K562 (cell line): ENCODE data around the gene FJX1.

ENCODE experiments used
- ARNT ChIP-seq, 2 experiments: fragments of 450-650 bp; IDR thresholded peaks; 2 replicates each; pipeline ENCODE4 v1.6.1; 2016; ENCODE audit warnings: mild to moderate bottlenecking in 1 of 2
- CEBPB ChIP-seq: fragments of 450-650 bp; IDR thresholded peaks from 2 replicates; pipeline ENCODE4 v1.6.1; 2016; ENCODE audit warnings: missing genetic modification characterization, missing compliant biosample characterization
- CTCF ChIP-seq, 3 experiments: IDR thresholded peaks in 2 of 3; conservative IDR thresholded peaks in 1 of 3; 2 replicates each; pipeline ENCODE4 v1.5.1; 2011 to 2012; ENCODE audit warnings: low read length in 3 of 3, mild to moderate bottlenecking in 3 of 3, control low read depth in 2 of 3, improper control_type of control experiment in 1 of 3, inconsistent platforms in 1 of 3, low read depth in 1 of 3, mixed read lengths in 1 of 3, moderate library complexity in 1 of 3; ENCODE audit not compliant: insufficient read depth in 2 of 3
- E2F8 ChIP-seq: fragments of 450-650 bp; IDR thresholded peaks from 2 replicates; pipeline ENCODE4 v1.7.1; 2018; ENCODE audit warnings: mild to moderate bottlenecking, low read depth; ENCODE audit not compliant: partially characterized antibody
- EP300 ChIP-seq: IDR thresholded peaks from 2 replicates; pipeline ENCODE4 v1.6.1; 2012; ENCODE audit warnings: low read length, improper control_type of control experiment
- FOXJ2 ChIP-seq: fragments of 200-800 bp; sonication (Bioruptor generic); IDR thresholded peaks from 2 replicates; pipeline ENCODE4 v1.6.1; 2016; ENCODE audit warnings: missing genetic modification characterization, missing compliant biosample characterization
- GTF2F1 ChIP-seq: IDR thresholded peaks from 2 replicates; pipeline ENCODE4 v1.6.1; 2011; ENCODE audit warnings: low read depth, low read length, improper control_type of control experiment
- KDM2B ChIP-seq: fragments of 250-450 bp; sonication (Bioruptor Pico); IDR thresholded peaks from 2 replicates; pipeline ENCODE4 v1.8.0; 2021; ENCODE audit warnings: mild to moderate bottlenecking, moderate library complexity
- POLR2AphosphoS5 ChIP-seq: IDR thresholded peaks from 2 replicates; pipeline ENCODE4 v1.6.1; 2011; ENCODE audit warnings: mild to moderate bottlenecking, low read depth, low read length, moderate library complexity; ENCODE audit not compliant: control insufficient read depth, insufficient read depth
- SMARCA5 ChIP-seq: fragments of 450-650 bp; IDR thresholded peaks from 2 replicates; pipeline ENCODE4 v1.6.1; 2016
- SMARCC2 ChIP-seq: fragments of 450-650 bp; IDR thresholded peaks from 2 replicates; pipeline ENCODE4 v1.6.1; 2017; ENCODE audit warnings: antibody characterized with exemption, moderate library complexity, mild to moderate bottlenecking, low read depth
- TF ChIP-seq, protein P1 (sequence below): fragments of 250-450 bp; sonication (Bioruptor Pico); IDR thresholded peaks from 2 replicates; pipeline ENCODE4 v1.5.1; 2021; ENCODE audit warnings: mild to moderate bottlenecking

DNA sequence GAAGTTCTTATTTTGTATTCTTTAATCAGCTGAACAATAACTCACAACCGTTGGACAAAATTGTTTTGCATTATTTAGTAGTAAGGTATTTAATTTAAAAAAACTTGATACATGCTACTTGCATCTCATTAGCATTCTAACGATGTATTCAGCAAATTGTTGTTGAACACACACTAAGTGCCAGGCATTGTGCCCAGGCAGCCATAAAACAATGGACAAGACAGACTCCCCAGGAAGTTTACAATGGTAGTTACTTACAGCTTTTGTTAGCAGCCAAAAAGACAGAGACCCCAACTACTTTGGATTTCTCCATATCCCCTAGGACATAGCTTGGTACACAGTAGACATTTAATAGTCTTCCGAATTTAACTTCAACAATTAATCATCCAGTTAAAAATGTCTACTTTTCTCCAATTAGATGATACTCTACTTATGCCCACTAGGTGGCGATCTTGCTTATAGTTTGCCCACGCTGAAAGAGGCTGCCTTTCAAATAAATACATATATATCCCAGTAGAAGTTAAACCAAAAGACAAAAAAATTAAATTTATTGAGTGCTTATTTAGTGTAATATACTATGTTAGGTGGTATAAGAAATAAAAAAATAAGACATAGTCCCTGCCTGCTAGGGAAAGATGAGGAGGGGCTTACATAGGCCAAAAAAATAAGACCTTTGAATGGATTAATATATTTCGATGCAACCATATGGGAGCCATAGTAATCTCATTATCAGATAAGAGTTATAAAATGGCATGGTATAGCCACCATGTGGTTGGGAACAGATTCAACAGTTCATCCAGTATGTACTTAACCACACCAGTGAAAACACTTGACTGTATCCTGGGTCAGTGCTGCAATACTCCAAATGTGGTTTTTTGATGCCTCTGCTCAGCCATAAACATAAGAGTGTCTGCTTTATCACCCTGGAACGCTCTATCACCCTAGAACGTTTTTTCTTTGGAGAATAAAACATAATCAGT lies 2.0 kb upstream of the FJX1 start:
- TF ChIP-seq SMARCC2: no peak
- no peak for TF ChIP-seq E2F8
- no peak for TF ChIP-seq EP300
- no peak for TF ChIP-seq KDM2B
- no peak for TF ChIP-seq CEBPB (tag)
- TF ChIP-seq ARNT (IDR thresholded peaks at IDR 0.05): no peak
- TF ChIP-seq SMARCA5: no peak
- TF ChIP-seq CTCF (IDR thresholded peaks at IDR 0.05 in 2 of 3, conservative IDR thresholded peaks at IDR 0.05 in 1 of 3; ENCODE audit: insufficient read depth in 2 of 3, low read depth in 1 of 3, low read length in 3 of 3): peak; percentile 51 to 80 (median 65); a peak in 5 of 6 replicates
- TF ChIP-seq POLR2AphosphoS5: no peak
- TF ChIP-seq GTF2F1: no peak
- TF ChIP-seq, protein P1, sequence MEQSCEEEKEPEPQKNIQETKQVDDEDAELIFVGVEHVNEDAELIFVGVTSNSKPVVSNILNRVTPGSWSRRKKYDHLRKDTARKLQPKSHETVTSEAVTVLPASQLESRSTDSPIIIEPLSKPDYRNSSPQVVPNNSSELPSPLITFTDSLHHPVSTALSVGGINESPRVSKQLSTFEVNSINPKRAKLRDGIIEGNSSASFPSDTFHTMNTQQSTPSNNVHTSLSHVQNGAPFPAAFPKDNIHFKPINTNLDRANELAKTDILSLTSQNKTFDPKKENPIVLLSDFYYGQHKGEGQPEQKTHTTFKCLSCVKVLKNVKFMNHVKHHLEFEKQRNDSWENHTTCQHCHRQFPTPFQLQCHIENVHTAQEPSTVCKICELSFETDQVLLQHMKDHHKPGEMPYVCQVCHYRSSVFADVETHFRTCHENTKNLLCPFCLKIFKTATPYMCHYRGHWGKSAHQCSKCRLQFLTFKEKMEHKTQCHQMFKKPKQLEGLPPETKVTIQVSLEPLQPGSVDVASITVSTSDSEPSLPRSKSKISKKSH: no peak
- no peak for TF ChIP-seq FOXJ2 (tag)
